Fibroblast of lung (primary cell): Measurements from ENCODE around the gene FBN3. TPM values are rescaled to one million over a fixed set of nuclear protein-coding genes. Genes with fewer than 3 reads are reported as not detected.

Source experiments
- DNase-seq, 2 donors: peaks; one replicate each; pipeline versions ENCODE4 v3.0.0 to v3.0.0-alpha.2; 2010; ENCODE audit warnings: low read depth in 2 of 2
- H2AFZ ChIP-seq: 2 replicates; pipeline ENCODE4 v1.5.1; 2012; ENCODE audit warnings: low read length, control low read depth, inconsistent platforms
- H3K27ac ChIP-seq: 2 replicates; pipeline ENCODE4 v1.5.1; 2011; ENCODE audit warnings: low read length, control low read depth; ENCODE audit not compliant: insufficient read depth
- H3K27me3 ChIP-seq: 2 replicates; pipeline ENCODE4 v1.5.1; 2011; ENCODE audit warnings: mild to moderate bottlenecking, low read length; ENCODE audit not compliant: control insufficient read depth, insufficient read depth
- H3K36me3 ChIP-seq: 2 replicates; pipeline ENCODE4 v1.5.1; 2011; ENCODE audit warnings: low read length; ENCODE audit not compliant: control insufficient read depth, insufficient read depth
- H3K4me1 ChIP-seq: 2 replicates; pipeline ENCODE4 v1.5.1; 2011; ENCODE audit warnings: low read length; ENCODE audit not compliant: control insufficient read depth, insufficient read depth; ENCODE audit errors: extremely low read depth
- H3K4me2 ChIP-seq: 2 replicates; pipeline ENCODE4 v1.5.1; 2011; ENCODE audit warnings: low read length, control low read depth; ENCODE audit not compliant: insufficient read depth; ENCODE audit errors: extremely low read depth
- H3K4me3 ChIP-seq, 4 experiments: fragments of 200-600 bp in 1 of 4; sonication (generic) in 1 of 4; replicated peaks in 1 of 4; 2 replicates each; pipeline ENCODE4 v1.5.1; 2011 to 2016; ENCODE audit warnings: low read length in 4 of 4, low read depth in 3 of 4, mild to moderate bottlenecking in 3 of 4, control low read depth in 2 of 4, inconsistent platforms in 1 of 4, mixed read lengths in 1 of 4; ENCODE audit not compliant: insufficient read depth in 1 of 4; ENCODE audit errors: control extremely low read depth in 1 of 4
- H3K79me2 ChIP-seq: 2 replicates; pipeline ENCODE4 v1.5.1; 2012; ENCODE audit warnings: mild to moderate bottlenecking, low read length, inconsistent platforms; ENCODE audit not compliant: control insufficient read depth, insufficient read depth
- H3K9ac ChIP-seq: 2 replicates; pipeline ENCODE4 v1.5.1; 2011; ENCODE audit warnings: mild to moderate bottlenecking, low read length, control low read depth; ENCODE audit not compliant: insufficient read depth
- H3K9me3 ChIP-seq: 2 replicates; pipeline ENCODE4 v1.5.1; 2012; ENCODE audit warnings: low read depth, low read length; ENCODE audit not compliant: control insufficient read depth, insufficient read depth
- H4K20me1 ChIP-seq: 2 replicates; pipeline ENCODE4 v1.5.1; 2011; ENCODE audit warnings: low read length; ENCODE audit not compliant: control insufficient read depth, insufficient read depth; ENCODE audit errors: extremely low read depth
- EZH2 ChIP-seq: IDR thresholded peaks from 2 replicates; pipeline ENCODE4 v1.5.1; 2012; ENCODE audit warnings: low read length, control low read depth, mild to moderate bottlenecking; ENCODE audit errors: missing control alignments
- polyA plus RNA-seq, 2 donors: library from polyadenylated mRNA; depleted of rRNA in 1 of 2; stranded (reverse) in 1 of 2; unstranded in 1 of 2; fragments of >200 nt; gene quantifications; 2 replicates each; pipeline ENCODE4 v1.2.1, GENCODE V29; 2011 to 2012; ENCODE audit warnings: missing spikeins in 1 of 2
- total RNA-seq: library from RNA; depleted of rRNA; stranded (reverse); fragments of >200 nt; gene quantifications from 2 replicates; pipeline ENCODE4 v1.2.1, GENCODE V29; 2014
- TF ChIP-seq, protein P1 (sequence below), 2 donors: IDR thresholded peaks in 1 of 2; conservative IDR thresholded peaks in 1 of 2; 1 replicate in 1 of 2; 2 replicates in 1 of 2; pipeline ENCODE4 v1.5.1; 2011 to 2012; ENCODE audit warnings: low read length in 2 of 2, control low read depth in 1 of 2, inconsistent platforms in 1 of 2, low read depth in 1 of 2, mild to moderate bottlenecking in 1 of 2

FBN3 gene
- total and polyA plus RNA-seq, 2 donors (not counting 1 experiment from before 2014, with no cell fraction given), result under 0.01 TPM; not detected in 1

DNA sequence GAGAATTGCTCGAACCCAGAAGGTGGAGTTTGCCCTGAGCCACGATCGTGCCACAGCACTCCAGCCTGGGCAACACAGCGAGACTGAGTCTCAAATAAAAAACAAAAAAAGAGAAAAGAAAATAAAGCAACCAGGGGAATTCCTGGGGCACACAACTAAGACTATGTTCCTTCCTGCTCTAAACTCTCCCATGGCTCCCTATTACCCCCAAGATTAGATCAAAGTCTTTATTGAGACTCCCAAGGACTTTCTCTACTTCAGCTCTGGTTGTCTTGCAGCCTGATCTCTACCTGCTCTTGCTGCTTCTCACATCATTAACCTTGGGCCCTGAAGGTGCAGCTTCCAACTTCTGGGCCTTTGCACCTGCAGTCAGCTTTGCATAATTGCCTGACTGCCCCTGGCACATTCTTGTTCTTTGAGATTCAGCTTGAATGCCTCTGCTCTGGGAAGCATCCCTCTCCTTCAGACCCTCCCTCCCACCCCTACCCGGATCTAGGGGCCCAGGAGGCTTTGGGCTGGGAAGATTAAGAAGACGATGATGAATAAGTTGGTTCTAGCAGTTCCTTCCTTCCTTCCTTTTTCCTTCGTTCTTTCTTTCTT, 42.9 kb upstream of the FBN3 start:
- Histone ChIP-seq H3K4me1 (no peaks in the 10 kb centered on the region), H3K79me2 (no peaks in the 10 kb centered on the region), H3K4me2 (no peak overlapping the region), H3K27me3 (no peaks in the 10 kb centered on the region), H3K27ac (no peak overlapping the region), H3K9me3 (no peaks in the 10 kb centered on the region), H3K9ac (no peak overlapping the region), H2AFZ (no peak overlapping the region), H4K20me1 (no peaks in the 10 kb centered on the region), H3K36me3 (no peaks in the 10 kb centered on the region), H3K4me3 (no peak overlapping the region)
- TF ChIP-seq, protein P1, sequence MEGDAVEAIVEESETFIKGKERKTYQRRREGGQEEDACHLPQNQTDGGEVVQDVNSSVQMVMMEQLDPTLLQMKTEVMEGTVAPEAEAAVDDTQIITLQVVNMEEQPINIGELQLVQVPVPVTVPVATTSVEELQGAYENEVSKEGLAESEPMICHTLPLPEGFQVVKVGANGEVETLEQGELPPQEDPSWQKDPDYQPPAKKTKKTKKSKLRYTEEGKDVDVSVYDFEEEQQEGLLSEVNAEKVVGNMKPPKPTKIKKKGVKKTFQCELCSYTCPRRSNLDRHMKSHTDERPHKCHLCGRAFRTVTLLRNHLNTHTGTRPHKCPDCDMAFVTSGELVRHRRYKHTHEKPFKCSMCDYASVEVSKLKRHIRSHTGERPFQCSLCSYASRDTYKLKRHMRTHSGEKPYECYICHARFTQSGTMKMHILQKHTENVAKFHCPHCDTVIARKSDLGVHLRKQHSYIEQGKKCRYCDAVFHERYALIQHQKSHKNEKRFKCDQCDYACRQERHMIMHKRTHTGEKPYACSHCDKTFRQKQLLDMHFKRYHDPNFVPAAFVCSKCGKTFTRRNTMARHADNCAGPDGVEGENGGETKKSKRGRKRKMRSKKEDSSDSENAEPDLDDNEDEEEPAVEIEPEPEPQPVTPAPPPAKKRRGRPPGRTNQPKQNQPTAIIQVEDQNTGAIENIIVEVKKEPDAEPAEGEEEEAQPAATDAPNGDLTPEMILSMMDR (conservative IDR thresholded peaks at IDR 0.05 in 1 of 2, IDR thresholded peaks at IDR 0.05 in 1 of 2; ENCODE audit: low read depth in 1 of 2, low read length in 2 of 2), result no peak
- no peak for TF ChIP-seq EZH2
- no peak for DNase-seq

DNA sequence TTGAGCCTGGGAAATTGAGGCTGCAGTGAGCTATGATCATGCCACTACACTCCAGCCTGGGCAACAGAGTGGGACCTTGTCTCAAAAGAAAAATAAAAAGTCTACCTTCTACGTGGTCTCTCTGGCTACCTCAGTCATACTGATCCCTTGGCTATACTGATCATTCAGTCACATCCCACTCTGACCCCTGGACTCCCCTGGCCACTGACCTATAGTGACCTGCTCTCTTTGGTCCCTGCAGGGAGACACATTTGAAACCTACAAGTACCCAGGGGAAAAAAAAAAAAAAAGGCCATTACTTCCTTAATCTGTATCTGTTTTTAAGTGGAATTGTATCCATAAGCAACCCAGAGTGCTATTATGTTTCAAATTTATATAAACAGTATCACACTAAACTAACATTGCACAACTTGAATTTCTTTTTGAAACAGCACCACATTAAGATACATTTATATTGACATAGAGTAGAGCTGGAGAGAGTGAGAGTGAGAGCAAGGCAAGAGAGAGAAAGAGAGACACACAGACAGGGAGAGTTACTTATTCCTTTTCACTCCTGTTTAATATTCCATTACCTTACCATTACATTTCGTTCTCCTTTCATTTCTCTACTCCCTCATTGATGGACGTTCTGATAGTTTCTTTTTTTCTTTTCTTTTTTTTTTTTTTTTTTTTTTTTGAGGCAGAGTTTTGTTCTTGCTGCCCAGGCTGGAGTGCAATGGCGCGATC, 36.1 kb upstream of the FBN3 start:
- no peak overlapping the region for H3K9ac ChIP-seq
- no peaks in the 10 kb centered on the region for H4K20me1 ChIP-seq
- H3K9me3 ChIP-seq, result no peaks in the 10 kb centered on the region
- no peak overlapping the region for H3K27ac ChIP-seq
- H3K4me1 ChIP-seq, result no peaks in the 10 kb centered on the region
- DNase-seq, result peak in 1 of 2 donors; percentile 49
- H3K4me2 ChIP-seq, result no peak overlapping the region
- no peaks in the 10 kb centered on the region for H3K79me2 ChIP-seq
- H2AFZ ChIP-seq, result no peak overlapping the region
- no peak overlapping the region for H3K4me3 ChIP-seq
- no peaks in the 10 kb centered on the region for H3K27me3 ChIP-seq
- TF ChIP-seq, protein P1 (conservative IDR thresholded peaks at IDR 0.05 in 1 of 2, IDR thresholded peaks at IDR 0.05 in 1 of 2; ENCODE audit: low read depth in 1 of 2, low read length in 2 of 2), result no peak
- TF ChIP-seq EZH2, result no peak
- H3K36me3 ChIP-seq, result no peaks in the 10 kb centered on the region

DNA sequence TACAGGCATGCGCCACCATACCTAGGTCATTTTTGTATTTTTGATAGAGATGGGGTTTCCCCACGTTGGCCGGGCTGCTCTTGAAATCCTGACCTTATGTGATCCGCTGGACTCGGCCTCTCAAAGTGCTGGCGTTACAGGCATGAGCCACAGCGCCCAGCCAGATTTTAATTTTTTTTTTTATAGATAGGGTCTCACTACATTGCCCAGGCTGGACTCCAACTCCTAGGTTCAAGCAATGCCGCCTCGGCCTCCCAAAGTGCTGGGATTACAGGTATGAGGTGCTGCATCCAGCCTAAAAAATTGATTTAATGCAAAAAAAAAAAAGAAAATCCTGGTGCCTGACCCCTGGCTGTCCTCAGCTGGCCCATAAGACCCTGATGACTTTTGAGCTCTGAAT, 34.9 kb upstream of the FBN3 start:
- H3K36me3 ChIP-seq, result no peaks in the 10 kb centered on the region
- H3K27me3 ChIP-seq, result no peaks in the 10 kb centered on the region
- no peak for DNase-seq
- H3K4me2 ChIP-seq, result no peak overlapping the region
- TF ChIP-seq, protein P1 (conservative IDR thresholded peaks at IDR 0.05 in 1 of 2, IDR thresholded peaks at IDR 0.05 in 1 of 2; ENCODE audit: low read depth in 1 of 2, low read length in 2 of 2), result no peak
- no peak for TF ChIP-seq EZH2
- no peak overlapping the region for H3K9ac ChIP-seq
- no peaks in the 10 kb centered on the region for H3K9me3 ChIP-seq
- H3K4me1 ChIP-seq, result no peaks in the 10 kb centered on the region
- no peaks in the 10 kb centered on the region for H4K20me1 ChIP-seq
- H2AFZ ChIP-seq, result no peak overlapping the region
- H3K79me2 ChIP-seq, result no peaks in the 10 kb centered on the region
- no peak overlapping the region for H3K27ac ChIP-seq
- H3K4me3 ChIP-seq, result no peak overlapping the region
